ENCODE measurements around the gene C10orf90. TPM values are rescaled to one million over a fixed set of nuclear protein-coding genes. Genes with fewer than 3 reads are reported as not detected.

Gene C10orf90
- total RNA-seq, 1 experiment from 2014 or later = 0.18 TPM

DNA sequence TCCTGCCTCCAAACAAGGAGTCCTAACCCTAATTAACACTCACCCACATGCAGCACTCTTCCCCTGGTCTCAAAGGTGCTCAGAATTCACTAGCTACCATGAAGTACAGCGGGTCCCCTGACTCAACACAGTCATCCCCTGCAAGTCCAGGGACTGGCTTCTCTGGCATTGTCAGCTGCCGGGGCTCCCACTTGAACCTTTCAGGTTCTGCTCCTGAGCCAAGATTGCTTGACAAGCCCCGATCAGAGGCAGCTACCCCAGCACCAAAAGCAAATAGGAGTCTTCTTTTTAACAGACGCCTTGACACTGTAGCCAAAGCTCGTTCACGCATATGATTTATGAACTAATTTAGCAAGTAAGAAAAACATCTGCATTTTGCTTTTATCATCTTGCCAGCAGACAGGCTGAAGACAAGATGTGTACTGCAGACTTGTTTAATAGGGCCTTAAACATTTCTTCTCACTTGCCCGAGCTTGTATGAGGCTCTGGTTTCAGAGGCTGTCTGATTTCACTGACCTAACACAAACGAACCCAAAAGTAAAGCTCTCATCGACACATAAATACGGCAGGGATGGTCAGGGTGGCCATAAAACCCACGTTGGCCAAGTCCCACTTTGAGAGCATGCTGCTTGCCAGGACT lies 214.6 kb downstream of the C10orf90 start:
- no peak overlapping the region for H3K9ac ChIP-seq (ENCODE audit: low read length)
- ATAC-seq (no peak), DNase-seq (no peak)
- intact Hi-C loops (cut with micrococcal nuclease) = no loop called here
- H3K9me3 ChIP-seq (ENCODE audit: low read length) = no peaks in the 10 kb centered on the region
- ChIA-PET CTCF (no interaction called here), POLR2A (ENCODE audit: unreplicated experiment) (no interaction called here)
- H3K27ac ChIP-seq (ENCODE audit: low read length) = no peak overlapping the region
- H3F3A ChIP-seq (ENCODE audit: low read length, unreplicated experiment) = no peaks in the 10 kb centered on the region
- no TSS peak for BruUV-seq (replicated peaks)
- no peak overlapping the region for H3K4me3 ChIP-seq (ENCODE audit: low read length)
- no peaks in the 10 kb centered on the region for H3K36me3 ChIP-seq (ENCODE audit: low read depth, low read length)
- H3K27me3 ChIP-seq (ENCODE audit: low read length) = no peaks in the 10 kb centered on the region
- H3K4me2 ChIP-seq (ENCODE audit: low read length) = no peak overlapping the region
- peaks cover 26% of the 10 kb centered on the region for H3K4me1 ChIP-seq (ENCODE audit: insufficient read depth, low read length)
- H4K20me1 ChIP-seq (ENCODE audit: low read length) = no peaks in the 10 kb centered on the region
- no peaks in the 10 kb centered on the region for H3K9me2 ChIP-seq (replicated peaks; ENCODE audit: low read length)
- H3K79me2 ChIP-seq (ENCODE audit: low read length) = no peaks in the 10 kb centered on the region
- TF ChIP-seq EZH2phosphoT487 (IDR thresholded peaks at IDR 0.05; ENCODE audit: borderline replicate concordance, low read length) = no peak
- TF ChIP-seq, protein P1, sequence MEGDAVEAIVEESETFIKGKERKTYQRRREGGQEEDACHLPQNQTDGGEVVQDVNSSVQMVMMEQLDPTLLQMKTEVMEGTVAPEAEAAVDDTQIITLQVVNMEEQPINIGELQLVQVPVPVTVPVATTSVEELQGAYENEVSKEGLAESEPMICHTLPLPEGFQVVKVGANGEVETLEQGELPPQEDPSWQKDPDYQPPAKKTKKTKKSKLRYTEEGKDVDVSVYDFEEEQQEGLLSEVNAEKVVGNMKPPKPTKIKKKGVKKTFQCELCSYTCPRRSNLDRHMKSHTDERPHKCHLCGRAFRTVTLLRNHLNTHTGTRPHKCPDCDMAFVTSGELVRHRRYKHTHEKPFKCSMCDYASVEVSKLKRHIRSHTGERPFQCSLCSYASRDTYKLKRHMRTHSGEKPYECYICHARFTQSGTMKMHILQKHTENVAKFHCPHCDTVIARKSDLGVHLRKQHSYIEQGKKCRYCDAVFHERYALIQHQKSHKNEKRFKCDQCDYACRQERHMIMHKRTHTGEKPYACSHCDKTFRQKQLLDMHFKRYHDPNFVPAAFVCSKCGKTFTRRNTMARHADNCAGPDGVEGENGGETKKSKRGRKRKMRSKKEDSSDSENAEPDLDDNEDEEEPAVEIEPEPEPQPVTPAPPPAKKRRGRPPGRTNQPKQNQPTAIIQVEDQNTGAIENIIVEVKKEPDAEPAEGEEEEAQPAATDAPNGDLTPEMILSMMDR (conservative IDR thresholded peaks at IDR 0.05; ENCODE audit: low read depth, low read length) = no peak
- TF ChIP-seq EZH2 (IDR thresholded peaks at IDR 0.05; ENCODE audit: low read length, unreplicated experiment) = no peak
- H2AFZ ChIP-seq (ENCODE audit: low read length) = no peak overlapping the region

DNA sequence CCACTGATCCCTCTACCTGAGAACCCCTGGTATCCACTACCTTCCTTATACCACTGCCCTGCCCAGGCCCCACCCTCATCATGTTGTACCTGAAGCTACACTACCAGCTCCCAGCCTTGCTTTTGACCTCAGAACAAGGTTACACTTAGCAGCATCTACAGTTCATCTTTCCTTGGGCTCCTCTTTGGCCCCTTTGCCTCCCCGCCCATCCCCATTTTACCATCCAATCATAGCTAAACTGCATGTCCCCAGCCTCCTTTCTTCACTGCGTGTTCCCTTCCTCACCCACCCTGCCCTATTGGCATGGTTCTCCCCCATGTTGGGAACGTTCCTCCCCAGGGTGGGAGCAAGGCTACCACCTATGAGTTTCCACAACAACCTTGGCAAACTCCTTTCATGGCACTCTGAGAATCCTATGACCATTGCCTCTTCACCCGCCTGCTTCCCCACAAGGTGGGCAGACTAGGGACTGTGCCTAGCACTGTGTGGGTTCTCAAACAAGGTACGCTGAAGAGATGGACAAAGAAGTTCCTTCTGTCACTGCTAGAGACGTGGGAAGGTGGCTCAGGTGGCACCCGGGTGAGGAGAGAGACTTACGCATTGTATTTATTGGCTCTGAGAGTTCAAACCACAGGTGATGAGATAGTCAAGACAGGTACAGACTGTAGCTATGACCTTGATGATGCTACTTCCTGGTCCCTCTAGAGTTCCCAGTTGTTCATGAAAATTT lies 215.3 kb downstream of the C10orf90 start:
- no peak overlapping the region for H3K4me3 ChIP-seq (ENCODE audit: low read length)
- CTCF ChIA-PET = no interaction called here
- no peak overlapping the region for H3K4me2 ChIP-seq (ENCODE audit: low read length)
- H3F3A ChIP-seq (ENCODE audit: low read length, unreplicated experiment) = no peaks in the 10 kb centered on the region
- no peaks in the 10 kb centered on the region for H4K20me1 ChIP-seq (ENCODE audit: low read length)
- intact Hi-C loops (cut with micrococcal nuclease) = no loop called here
- DNase-seq (no peak), ATAC-seq (no peak)
- TF ChIP-seq, protein P1 (conservative IDR thresholded peaks at IDR 0.05; ENCODE audit: low read depth, low read length) = no peak
- no peak for TF ChIP-seq EZH2 (IDR thresholded peaks at IDR 0.05; ENCODE audit: low read length, unreplicated experiment)
- no peak for TF ChIP-seq EZH2phosphoT487 (IDR thresholded peaks at IDR 0.05; ENCODE audit: borderline replicate concordance, low read length)
- H3K4me1 ChIP-seq (ENCODE audit: insufficient read depth, low read length) = peaks cover 21% of the 10 kb centered on the region
- H3K27me3 ChIP-seq (ENCODE audit: low read length) = no peaks in the 10 kb centered on the region
- POLR2A ChIA-PET (ENCODE audit: unreplicated experiment) = no interaction called here
- H3K36me3 ChIP-seq (ENCODE audit: low read depth, low read length) = no peaks in the 10 kb centered on the region
- no peaks in the 10 kb centered on the region for H3K79me2 ChIP-seq (ENCODE audit: low read length)
- no peak overlapping the region for H2AFZ ChIP-seq (ENCODE audit: low read length)
- H3K9ac ChIP-seq (ENCODE audit: low read length) = no peak overlapping the region
- no TSS peak for BruUV-seq (replicated peaks)
- H3K9me2 ChIP-seq (replicated peaks; ENCODE audit: low read length) = no peaks in the 10 kb centered on the region
- H3K9me3 ChIP-seq (ENCODE audit: low read length) = no peaks in the 10 kb centered on the region
- H3K27ac ChIP-seq (ENCODE audit: low read length) = no peak overlapping the region
